SHP77 (cell line): ENCODE data around the gene NUMA1.

Experiments used
- DNase-seq, 2 experiments: peaks; one replicate each; lab custom pipeline; 2025; lab: John Stamatoyannopoulos, UW

Gene NUMA1

DNA sequence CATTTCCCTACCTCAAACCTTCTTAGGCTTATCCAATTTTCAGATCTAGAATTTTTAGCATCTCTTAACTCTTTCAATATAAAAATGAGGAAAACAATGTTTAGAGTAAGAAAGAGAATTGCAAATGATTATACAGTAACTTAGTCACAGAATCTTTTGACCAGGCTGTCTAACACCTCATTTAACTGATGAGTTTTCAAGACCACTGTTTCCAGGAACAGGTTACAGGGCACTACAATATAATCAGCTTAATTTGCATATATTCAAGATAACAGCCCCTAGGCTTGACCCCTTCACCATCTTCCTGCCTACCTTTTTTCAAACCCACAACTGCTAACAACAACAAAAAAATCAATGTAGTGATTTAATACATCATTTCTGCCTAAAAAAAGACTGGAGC lies 12.7 kb downstream of the NUMA1 start:
- DNase-seq, result no peak

DNA sequence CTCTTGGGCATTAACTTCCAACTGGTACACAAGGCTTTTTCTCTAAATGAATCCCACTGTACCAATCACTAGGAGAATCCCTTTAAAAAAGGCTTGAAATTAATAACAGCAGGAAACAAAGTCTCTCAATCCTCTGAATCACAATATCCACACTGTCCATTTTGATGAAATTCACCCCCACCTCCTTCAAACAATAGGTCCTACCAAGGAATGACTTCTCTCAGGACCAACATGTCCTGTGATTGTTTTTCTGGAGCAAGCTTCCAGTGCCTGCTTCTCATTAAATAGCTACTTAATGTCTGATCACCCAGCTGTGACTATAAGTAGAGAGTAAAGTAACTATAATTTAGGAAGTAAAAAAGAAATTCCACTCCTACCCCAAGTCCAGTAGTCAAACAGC lies 13.1 kb downstream of the NUMA1 start:
- DNase-seq, result no peak

DNA sequence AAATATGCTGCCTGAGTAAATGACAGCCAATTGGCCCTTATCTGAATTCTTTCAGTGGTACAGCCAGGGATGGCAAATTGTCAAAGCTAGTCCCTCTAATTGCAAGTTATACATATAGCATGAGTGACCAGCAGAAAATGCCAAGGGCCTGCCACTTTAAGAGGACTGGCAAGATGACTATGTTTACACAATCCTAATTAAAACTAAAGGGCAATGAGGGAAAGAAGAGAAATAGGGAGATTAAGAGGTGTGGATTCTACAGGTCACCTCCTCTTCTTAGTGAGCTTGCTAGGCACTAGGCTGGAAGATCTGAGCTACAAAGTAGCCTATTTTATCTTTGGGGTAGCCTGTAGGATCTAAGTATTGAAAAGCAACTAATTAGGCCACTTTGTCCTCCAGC lies 13.5 kb downstream of the NUMA1 start:
- DNase-seq, result no peak

DNA sequence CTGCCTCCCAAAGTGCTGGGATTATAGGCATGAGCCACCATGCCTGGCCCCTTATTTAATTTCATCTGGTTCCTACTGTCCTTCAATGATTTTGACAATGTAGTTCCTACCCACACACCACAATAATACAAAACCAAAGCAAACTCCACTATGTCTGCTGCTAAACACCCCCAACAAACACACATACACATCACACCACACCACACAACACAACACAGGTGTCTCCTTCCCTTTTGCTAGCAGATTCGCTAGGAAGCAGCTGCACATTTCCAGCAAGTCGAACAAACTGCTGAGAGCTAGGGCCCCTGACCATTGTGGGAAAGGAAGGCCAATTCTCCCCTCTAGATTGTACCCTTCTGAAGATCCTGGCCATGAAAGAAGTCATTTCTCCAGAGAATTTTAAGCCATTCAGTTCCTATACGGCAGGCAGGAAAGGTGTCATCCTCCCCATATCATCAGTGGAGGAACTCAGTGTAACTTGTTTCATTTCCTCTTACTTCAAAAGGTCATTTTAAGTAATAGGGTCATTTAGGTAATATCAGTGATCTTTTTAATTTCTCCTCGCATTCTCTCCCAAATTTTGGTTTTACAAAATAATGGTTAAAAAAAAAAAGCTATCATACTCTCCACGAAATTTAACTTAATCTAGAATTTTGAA lies 18.5 kb downstream of the NUMA1 start:
- DNase-seq, result no peak

DNA sequence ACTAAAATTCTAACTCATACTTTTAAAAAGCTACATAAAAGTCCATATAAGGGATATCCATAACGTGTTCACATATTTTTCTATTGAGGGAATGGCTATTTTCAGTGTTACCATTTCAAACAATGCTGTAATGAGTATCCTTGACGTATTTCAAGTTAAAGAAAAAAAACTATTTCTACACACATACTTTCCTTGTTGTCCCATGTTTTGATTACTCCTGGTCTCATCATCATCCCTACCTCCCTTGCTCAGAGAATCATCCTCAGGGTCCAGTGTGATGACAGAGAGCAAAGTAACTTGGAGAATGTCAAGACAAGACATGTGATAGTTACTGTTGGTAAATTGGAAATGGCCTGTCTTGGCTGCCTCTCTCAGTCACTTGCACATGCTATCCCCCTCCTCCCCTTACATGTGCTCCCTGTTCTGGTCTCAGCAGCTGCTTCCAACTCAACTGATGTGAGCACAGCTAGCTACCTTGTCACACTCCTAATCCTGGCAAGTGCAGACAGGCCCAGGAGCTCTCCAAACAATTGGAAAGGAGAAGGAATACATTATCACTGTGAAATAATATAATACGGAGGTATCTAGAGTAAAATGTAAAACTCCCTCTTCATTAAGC lies 21.8 kb downstream of the NUMA1 start:
- DNase-seq, result peak in 1 of 2 experiments; percentile 11

DNA sequence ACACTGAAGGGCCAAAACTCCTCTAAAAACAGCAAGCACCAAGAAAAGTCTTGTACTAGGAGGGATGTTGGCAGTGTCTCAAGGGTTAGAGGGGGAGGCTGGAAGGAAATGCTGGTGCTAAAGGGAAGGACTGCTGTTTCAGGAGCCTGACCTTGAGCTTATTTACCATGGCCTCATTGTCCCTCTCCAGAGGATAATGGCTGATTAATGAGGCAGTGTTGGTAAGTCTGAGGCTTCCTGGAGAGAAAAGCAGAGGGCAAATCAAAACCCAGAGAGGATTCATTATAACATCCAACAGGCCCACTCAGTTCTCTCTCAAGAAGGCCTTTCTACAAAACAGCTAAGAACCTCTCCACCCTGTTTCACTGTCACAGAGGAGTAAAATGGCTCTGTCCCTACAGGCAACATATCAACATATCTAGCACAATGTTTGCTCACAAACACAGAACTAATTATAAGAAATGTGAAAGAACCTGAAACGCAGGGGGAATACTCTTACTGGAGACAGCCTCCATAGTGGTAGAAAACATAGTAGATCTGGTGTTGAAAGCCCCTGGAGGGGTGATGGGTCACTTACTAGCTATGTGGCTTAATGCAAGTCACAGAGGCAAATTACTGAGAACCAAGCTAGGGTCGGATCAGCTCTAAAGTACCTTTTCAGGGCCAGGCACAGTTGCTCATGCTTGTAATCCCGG lies 31.4 kb downstream of the NUMA1 start:
- no peak for DNase-seq

DNA sequence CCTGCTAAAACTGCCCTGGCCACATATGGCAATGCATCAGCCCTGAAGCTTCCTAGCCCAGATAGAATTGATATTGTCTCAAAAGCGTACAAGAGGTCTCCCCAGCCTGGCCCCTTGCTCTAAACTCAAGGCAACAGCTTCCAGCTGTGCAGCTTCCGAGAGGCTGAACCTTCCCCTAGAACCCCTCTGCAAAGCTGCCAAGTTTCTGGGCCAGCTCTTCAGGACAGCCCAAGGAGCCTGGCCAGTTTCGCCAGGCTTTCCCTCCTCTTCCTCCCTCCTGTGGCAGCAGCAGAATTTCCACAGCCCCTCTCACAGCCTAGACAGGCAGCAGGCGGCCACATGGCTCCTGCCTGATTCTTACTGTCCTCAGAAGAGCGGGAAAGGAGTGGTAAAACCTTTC lies 34.5 kb downstream of the NUMA1 start:
- DNase-seq, result no peak

DNA sequence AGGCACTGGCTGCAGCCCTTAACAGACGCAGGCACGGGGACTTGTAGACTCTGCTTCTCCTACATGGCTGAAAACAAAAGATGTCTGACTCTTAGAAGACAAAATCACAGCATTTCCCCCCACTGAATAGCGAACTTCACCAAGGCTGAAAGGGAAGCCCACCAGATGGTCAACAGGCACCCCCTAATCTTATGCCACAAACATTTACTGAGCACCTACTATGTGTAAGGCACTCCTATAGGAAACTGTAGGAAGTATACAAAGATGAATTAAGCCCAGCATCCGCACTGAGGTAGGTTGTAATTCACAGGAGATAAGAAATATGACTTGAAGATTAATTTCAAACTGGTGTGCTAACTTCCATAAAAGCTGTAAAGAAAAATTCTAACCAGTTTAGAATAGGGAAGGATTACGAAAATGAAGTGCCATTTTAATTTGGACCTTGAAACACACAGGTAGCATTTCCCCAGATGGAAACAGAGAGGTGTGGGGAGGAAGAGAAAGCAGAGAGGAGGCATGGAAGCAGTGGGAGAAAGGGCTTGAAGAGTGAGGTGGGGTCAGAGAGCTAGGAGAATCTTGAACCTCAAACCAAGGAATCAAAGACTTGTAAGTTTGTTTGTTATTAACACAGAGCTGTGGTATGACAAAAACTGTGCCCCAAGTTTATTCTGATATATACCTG lies 38.1 kb downstream of the NUMA1 start:
- no peak for DNase-seq

DNA sequence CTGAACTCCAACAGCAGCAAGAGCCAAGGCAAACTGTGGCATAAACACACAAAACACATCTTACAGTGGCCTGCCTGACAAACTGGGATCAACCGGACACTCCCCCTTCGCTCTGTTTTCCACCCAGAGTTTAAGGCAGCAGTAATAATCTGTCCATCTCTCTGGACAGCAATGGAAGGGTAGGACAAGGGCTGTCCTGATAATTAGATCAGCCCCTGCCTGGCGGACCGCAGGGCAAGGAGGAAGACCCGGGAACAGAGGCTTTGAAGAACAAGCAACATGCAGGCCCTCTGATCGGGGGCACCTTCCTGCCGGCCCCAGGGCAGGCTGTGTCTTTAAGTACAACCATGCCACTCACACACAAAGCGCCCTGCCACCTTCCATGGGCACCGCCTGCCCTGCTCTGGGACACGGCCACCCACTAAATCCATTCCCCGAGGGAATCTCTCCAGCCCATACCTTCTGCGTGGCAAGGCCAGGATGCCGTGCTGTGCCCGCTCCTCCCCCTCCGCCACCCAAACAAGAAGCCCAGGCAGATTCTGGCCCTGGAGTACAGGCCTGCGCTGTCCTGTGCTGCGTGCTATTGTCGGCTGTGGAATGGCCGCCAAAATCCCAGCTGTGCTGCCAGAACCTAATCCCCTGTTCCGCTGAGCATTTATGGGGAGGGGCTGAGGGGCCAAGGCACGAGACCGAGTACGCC lies 38.8 kb downstream of the NUMA1 start:
- peak; percentile 59 to 80 for DNase-seq

DNA sequence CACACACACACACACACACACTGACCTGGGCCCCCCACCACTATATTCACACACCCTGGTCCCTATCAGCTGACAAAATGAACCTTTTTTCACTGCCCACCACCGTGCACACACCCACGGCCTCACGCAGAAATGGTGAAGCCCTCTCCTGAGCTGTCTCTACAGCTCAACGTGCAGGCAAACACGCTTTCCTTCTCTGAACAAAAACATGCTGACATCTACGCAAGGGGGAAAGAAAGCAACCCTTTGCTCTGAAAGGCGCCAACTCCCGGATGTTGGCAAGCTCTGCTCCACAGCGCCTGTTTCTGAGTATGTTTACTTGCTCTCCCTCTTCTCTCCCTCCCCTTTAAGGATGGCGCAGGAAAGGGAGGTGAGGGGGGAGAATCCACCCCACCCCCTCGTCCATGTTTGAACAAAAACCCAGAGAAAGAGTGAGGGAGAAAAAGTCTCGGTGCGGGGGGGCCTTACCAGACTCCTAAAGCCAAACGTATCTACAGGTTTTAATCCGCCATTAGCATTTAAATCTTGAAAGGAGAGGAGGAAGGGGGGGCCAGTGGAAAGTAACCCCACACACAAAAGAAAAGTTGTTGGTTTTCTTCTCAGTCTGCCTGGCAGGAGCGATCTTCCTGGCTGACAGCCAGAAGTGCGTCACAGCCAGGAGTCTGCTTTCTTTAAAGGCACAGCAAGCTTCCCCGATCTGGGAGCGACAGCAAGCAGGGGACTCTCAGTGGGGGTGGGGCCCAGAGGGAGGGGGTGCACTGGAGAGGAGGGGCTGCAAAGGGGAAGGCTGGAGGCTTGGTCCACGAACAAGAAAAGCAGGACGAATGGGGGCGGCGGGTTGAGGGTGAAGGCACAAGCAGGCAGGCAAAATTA lies 39.6 kb downstream of the NUMA1 start:
- DNase-seq, result peak; percentile 91 to 93

DNA sequence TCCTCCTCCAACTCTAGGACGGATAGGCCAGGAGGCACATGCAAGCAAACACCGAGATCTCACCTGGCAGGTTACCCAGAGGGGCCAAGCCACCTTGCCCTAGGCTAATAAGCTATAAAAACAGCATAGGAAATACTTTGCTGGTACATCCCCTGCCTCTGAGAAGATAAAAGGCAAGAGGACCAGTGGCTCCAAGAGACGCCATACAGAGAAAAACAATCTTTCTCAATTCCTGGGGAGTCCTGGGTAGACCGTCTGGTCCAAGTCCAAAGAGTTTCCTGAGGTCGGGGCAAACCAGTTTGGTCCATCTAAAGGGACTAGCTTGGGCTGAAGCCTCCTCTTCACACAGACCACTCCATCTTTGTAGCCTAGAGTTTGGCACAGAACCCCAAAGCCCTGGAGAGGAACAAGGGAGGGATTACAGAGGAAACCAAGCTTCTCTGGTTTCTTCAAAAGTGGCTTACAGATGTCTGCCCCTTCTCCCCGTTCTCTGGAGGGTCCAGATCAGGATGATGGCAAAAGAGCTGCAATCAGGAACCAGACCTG lies 40.4 kb downstream of the NUMA1 start:
- no peak for DNase-seq

DNA sequence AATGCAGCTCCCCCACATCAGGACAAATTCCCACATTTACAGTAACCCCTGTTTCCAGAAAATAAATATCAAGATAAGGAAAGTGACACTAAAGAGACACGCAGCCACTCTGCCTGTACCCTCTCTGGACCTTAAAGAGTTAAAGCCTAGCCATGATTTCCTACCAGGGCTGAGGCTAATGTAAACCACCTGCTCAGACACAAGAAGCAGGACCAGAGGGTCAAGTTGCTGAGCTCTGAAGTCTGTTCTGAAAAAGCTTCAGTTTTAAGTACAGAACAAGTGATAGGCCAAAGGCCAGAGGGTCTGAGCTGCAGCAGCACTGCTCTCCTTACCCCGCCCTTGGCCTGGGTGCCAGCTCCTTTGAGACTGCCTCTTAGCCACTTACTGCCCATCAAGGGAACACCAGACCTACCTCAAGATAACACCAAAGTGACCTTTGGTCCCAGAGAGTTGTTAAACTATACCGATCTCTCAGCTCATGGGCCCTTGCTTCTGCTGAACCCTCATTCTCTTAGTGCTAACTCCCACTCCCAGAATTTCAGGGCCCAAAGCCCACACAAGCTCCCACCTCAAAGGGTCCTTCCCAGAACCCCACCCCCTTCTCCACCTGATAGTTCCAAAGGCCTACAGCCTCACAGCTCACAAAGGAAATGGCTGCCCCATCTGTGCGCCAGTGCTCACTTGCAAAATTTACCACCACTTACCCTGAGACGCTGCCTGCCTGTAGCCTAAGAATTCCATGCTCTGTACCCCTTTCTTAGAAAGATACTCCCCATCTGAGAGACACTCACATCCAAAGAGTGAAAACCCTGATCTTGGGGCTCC lies 41.1 kb downstream of the NUMA1 start:
- no peak for DNase-seq

DNA sequence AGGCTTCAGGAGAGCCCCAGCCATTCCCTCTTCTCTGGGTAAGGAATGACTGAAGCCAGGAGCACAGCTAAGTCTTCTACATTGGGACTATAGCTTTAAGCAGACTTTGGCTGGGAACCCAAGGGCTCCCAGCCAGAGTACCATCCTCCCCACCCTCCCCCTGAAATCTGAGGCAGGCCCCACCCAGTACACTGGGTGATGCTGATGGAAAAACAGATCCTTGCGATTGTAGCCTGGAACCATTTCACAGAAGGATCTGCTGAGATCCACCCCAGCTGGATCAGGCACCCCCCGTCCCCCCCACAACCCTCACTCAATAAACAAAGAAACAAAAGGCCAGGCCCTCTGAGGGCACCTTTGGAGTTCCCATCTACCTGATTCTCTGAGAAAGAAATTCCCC lies 41.9 kb downstream of the NUMA1 start:
- DNase-seq, result no peak

DNA sequence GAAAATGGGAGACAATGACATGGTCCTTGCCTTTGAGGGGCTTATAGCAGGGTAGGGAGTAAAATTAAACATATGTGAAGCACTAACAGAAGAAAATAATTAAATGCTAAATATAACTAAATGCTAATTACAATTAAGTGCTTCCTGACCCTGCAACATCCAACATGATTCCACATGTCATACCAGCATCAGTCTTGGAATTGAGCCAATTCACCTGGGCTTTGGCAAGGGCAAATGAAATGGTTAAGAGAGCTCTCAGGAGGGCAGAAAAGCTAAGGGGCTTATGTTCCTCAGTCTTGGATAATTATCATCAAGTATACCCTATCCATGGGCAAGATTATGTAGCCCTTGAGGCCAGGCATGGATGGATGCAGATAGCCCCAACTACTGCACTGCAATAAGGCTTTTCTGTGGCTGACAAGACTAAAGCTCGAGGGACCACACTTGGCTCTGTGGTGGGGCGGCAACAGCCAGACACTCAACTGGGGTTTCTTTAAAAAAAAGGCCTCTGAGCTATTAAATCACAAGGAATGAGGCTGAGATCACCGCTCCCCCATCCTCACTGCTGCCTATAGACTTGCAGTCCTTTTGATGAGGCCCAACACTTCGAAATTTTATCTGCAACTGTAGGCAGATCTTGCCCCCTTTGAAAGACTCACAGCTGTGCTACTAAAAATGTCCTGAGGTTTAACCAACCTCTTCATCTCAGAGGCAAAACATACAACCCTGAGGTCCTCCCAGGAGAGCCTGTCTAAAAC lies 42.6 kb downstream of the NUMA1 start:
- peak in 1 of 2 experiments; percentile 12 for DNase-seq

DNA sequence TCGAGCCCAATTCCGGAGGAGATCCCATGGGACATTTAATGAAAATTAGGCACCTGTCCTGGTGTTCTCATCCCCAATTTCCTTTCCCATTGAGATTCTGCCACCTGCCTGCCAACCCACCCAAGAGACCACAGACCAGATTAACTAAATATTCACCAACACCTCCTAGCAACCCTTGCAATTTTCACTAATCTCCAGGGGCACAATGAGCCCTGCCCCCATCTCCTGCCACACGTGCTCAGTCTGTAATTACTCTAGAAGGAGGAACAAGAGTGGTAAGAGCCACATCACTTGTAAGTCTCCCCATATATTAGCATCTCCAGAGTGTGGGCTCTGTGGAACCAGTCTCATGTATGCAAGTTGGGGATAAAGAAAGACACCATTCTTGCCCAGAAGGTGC lies 43.7 kb downstream of the NUMA1 start:
- no peak for DNase-seq

DNA sequence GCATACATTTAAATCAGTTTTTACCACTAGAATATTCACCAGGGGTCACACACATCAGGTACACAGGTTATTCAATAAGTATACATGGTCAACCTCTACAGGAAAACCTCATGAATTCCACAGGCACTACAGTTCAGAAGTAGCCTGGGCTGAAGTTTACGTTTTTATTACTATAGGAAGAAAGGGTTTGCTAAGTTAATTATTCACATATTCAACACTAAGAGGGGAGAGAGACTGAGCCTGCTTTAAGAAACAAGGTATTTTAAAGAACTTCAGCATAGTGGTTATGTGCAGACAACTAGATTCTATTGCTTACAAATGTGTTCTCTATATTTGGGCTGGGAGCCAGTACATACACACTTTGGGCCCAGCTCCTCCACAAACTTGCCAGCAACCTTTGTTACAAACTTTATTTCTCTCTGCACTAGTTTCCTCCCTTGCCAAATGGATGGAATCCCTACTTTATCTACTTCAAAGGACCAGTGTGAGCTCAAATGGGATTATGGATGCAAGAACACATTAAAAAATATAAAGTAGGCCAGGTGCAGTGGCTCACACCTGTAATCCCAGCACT lies 49.8 kb downstream of the NUMA1 start:
- DNase-seq, result no peak

DNA sequence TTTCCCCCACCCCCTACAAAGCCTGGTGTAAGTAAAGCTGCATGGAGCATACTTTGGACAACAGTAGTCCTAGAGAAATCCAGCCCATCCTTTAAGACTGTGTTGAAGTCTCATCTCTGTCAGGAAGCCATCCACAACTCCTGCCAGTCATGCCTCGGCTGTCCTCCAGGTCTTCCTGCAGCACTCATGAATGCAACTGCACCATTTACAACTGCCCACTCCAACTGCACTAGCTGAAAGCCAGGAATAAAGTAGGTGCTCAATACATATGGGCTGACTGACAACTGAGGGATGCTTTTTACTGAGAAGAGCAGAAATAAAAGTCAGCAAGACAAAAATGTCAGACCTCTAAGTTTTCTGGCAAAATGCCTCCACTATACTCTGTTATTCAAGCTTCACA lies 54.3 kb downstream of the NUMA1 start:
- DNase-seq, result no peak

DNA sequence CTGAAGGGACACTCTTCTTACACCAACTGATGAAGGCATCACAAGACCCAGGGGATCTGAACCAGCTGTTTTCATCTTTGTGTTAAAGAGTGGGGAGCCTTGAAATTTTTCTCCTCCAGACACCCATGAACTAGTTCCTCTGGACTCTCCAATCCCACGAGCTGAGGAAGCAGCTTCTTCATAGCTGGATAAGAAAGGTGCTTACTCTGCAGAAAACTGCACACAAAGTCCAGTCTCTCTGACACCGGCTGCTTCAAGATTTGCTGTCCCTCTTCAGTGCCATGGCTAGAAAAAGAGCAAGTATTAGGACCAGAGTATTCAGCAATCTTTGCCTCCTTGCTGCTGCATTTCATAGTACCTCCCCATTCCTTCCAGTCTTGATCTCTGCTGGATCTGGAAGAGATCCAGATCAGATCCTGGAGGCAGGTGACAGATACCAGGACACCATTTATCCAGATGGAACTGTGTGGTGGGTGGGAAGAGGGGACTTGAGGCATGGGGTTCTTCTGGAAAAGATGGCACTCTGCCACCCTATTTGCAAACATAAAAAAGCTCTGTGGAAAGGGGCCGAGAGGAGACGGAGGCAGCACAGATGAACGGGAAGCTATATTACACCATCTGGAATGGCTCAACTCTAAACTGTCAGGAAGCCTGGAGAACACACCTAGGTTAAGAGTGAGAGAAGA lies 56.1 kb downstream of the NUMA1 start:
- no peak for DNase-seq
